ENCODE measurements around the gene PLD1. TPM values are rescaled to one million over a fixed set of nuclear protein-coding genes. Genes with fewer than 3 reads are reported as not detected.

The PLD1 gene
- total RNA-seq, 1 donor from 2014 or later, result 29.1 TPM

GRCh38 chr3:171789759-171790505 lies 20.4 kb downstream of the PLD1 start:
- peaks cover 8% of the 10 kb centered on the region for H3K9me3 Mint-ChIP-seq
- no peak overlapping the region for H3K4me3 Mint-ChIP-seq
- no peak for TF ChIP-seq CTCF (IDR thresholded peaks at IDR 0.05; ENCODE audit: unreplicated experiment)
- peaks cover 31% of the 10 kb centered on the region for H3K4me1 Mint-ChIP-seq
- H3K27me3 Mint-ChIP-seq (ENCODE audit: low read depth), result no peaks in the 10 kb centered on the region
- DNase-seq (ENCODE audit: low spot score in 2 of 2, unreplicated experiment in 2 of 2), result no peak
- no peak overlapping the region for H3K27ac Mint-ChIP-seq
- H3K36me3 Mint-ChIP-seq, result peaks cover 11% of the 10 kb centered on the region

GRCh38 chr3:171788546-171789351 lies 21.5 kb downstream of the PLD1 start:
- TF ChIP-seq CTCF (IDR thresholded peaks at IDR 0.05; ENCODE audit: unreplicated experiment), result no peak
- no peak overlapping the region for H3K4me3 Mint-ChIP-seq
- peaks cover 33% of the 10 kb centered on the region for H3K4me1 Mint-ChIP-seq
- peaks cover 8% of the 10 kb centered on the region for H3K9me3 Mint-ChIP-seq
- H3K27ac Mint-ChIP-seq, result no peak overlapping the region
- H3K27me3 Mint-ChIP-seq (ENCODE audit: low read depth), result no peaks in the 10 kb centered on the region
- H3K36me3 Mint-ChIP-seq, result peaks cover 11% of the 10 kb centered on the region
- DNase-seq (ENCODE audit: low spot score in 2 of 2, unreplicated experiment in 2 of 2), result no peak

GRCh38 chr3:171786997-171787396 lies 23.3 kb downstream of the PLD1 start:
- no peaks in the 10 kb centered on the region for H3K27me3 Mint-ChIP-seq (ENCODE audit: low read depth)
- no peak overlapping the region for H3K4me3 Mint-ChIP-seq
- no peak overlapping the region for H3K27ac Mint-ChIP-seq
- H3K9me3 Mint-ChIP-seq, result peaks cover 8% of the 10 kb centered on the region
- no peak for DNase-seq (ENCODE audit: low spot score in 2 of 2, unreplicated experiment in 2 of 2)
- TF ChIP-seq CTCF (IDR thresholded peaks at IDR 0.05; ENCODE audit: unreplicated experiment), result no peak
- H3K4me1 Mint-ChIP-seq, result peaks cover 30% of the 10 kb centered on the region
- H3K36me3 Mint-ChIP-seq, result peaks cover 11% of the 10 kb centered on the region

- Mint-ChIP-seq H3K9me3 (peaks cover 8% of the 10 kb centered on the region), H3K4me3 (no peak overlapping the region), H3K36me3 (peaks cover 11% of the 10 kb centered on the region), H3K27ac (no peak overlapping the region), H3K4me1 (peaks cover 19% of the 10 kb centered on the region), H3K27me3 (ENCODE audit: low read depth) (no peaks in the 10 kb centered on the region)
- TF ChIP-seq CTCF (IDR thresholded peaks at IDR 0.05; ENCODE audit: unreplicated experiment), result no peak
- DNase-seq (ENCODE audit: low spot score in 2 of 2, unreplicated experiment in 2 of 2), result no peak
Observed at GRCh38 chr3:171784937-171785336, 25.3 kb downstream of the PLD1 start.

- peaks cover 13% of the 10 kb centered on the region for H3K4me1 Mint-ChIP-seq
- no peak for DNase-seq (ENCODE audit: low spot score in 2 of 2, unreplicated experiment in 2 of 2)
- no peak overlapping the region for H3K27ac Mint-ChIP-seq
- peaks cover 8% of the 10 kb centered on the region for H3K9me3 Mint-ChIP-seq
- H3K4me3 Mint-ChIP-seq, result no peak overlapping the region
- H3K36me3 Mint-ChIP-seq, result peaks cover 11% of the 10 kb centered on the region
- no peak for TF ChIP-seq CTCF (IDR thresholded peaks at IDR 0.05; ENCODE audit: unreplicated experiment)
- H3K27me3 Mint-ChIP-seq (ENCODE audit: low read depth), result no peaks in the 10 kb centered on the region
Observed at GRCh38 chr3:171784387-171784786, 25.9 kb downstream of the PLD1 start.

All from mesothelial cell of epicardium (in vitro differentiated cells).